T-cell (primary cell): ENCODE measurements around the gene NDRG2. TPM values are rescaled to one million over a fixed set of nuclear protein-coding genes. Genes with fewer than 3 reads are reported as not detected.

Experiments
- ATAC-seq, 4 experiments: fragments of 200-7000 bp in 3 of 4; fragments of 150-1000 bp in 1 of 4; cut with Tn5 transposase; replicated peaks in 1 of 4; 1 replicate in 3 of 4; 2 replicates in 1 of 4; pipeline ENCODE4 v1.10.0; 2021; ENCODE audit warnings: moderate library complexity in 3 of 4, mild to moderate bottlenecking in 2 of 4, moderate number of reproducible peaks in 1 of 4
- CTCF ChIA-PET, 2 donors: fragments of 300-600 bp; sonication (Branson Sonifier 250); formaldehyde crosslinking; loops; one replicate each; lab custom pipeline; 2022; ENCODE audit warnings: antibody characterized with exemption in 2 of 2; lab: Charles Lee
- POLR2A ChIA-PET, 2 donors: fragments of 300-600 bp; sonication (Branson Sonifier 250); formaldehyde crosslinking; loops; one replicate each; lab custom pipeline; 2022; ENCODE audit warnings: antibody characterized with exemption in 2 of 2; lab: Charles Lee
- DNase-seq, 35 experiments: peaks; one replicate each; pipeline versions ENCODE4 v3.0.0 to v3.0.0-alpha.2; 2013 to 2023
- H3K27ac ChIP-seq: one replicate; pipeline ENCODE4 v1.5.1; 2013; ENCODE audit warnings: low read length
- H3K27me3 ChIP-seq, 2 experiments: replicated peaks in 1 of 2; 1 replicate in 1 of 2; 2 replicates in 1 of 2; pipeline versions ENCODE4 v1.6.1 to v1.7.0; 2013; ENCODE audit warnings: low read length in 1 of 2, mixed read lengths in 1 of 2; ENCODE audit not compliant: control insufficient read depth in 2 of 2, insufficient read depth in 2 of 2; ENCODE audit errors: extremely low read depth in 1 of 2
- H3K36me3 ChIP-seq, 2 donors: 1 replicate in 1 of 2; 2 replicates in 1 of 2; pipeline versions ENCODE4 v1.6.1 to v1.7.0; 2013; ENCODE audit warnings: low read length in 1 of 2; ENCODE audit not compliant: control insufficient read depth in 2 of 2, insufficient read depth in 1 of 2; ENCODE audit errors: extremely low read depth in 1 of 2
- H3K4me1 ChIP-seq, 2 experiments: 1 replicate in 1 of 2; 2 replicates in 1 of 2; pipeline versions ENCODE4 v1.6.1 to v1.7.0; 2013; ENCODE audit warnings: low read length in 2 of 2, mixed read lengths in 1 of 2; ENCODE audit not compliant: insufficient read depth in 2 of 2, control insufficient read depth in 1 of 2; ENCODE audit errors: extremely low read depth in 1 of 2
- H3K4me3 ChIP-seq, 2 donors: 1 replicate in 1 of 2; 2 replicates in 1 of 2; pipeline versions ENCODE4 v1.5.1 to v1.7.0; 2013; ENCODE audit warnings: mild to moderate bottlenecking in 2 of 2, low read length in 1 of 2, moderate library complexity in 1 of 2; ENCODE audit not compliant: control insufficient read depth in 1 of 2; ENCODE audit errors: extremely low read depth in 1 of 2
- H3K9me3 ChIP-seq: 2 replicates; pipeline ENCODE4 v1.7.0; 2013
- H3K27ac Mint-ChIP-seq, 2 donors: one replicate each; pipeline ENCODE4 v1.8.0; 2020 to 2021; ENCODE audit warnings: mild to moderate bottlenecking in 2 of 2, mixed read lengths in 2 of 2
- H3K27me3 Mint-ChIP-seq, 2 donors: one replicate each; pipeline ENCODE4 v1.8.0; 2021 to 2022; ENCODE audit warnings: mixed read lengths in 2 of 2
- H3K36me3 Mint-ChIP-seq: one replicate; pipeline ENCODE4 v1.8.0; 2021; ENCODE audit warnings: mixed read lengths
- H3K4me1 Mint-ChIP-seq, 3 donors: one replicate each; pipeline ENCODE4 v1.8.0; 2020 to 2022; ENCODE audit warnings: mixed read lengths in 3 of 3, mild to moderate bottlenecking in 1 of 3
- H3K4me3 Mint-ChIP-seq, 3 donors: one replicate each; pipeline ENCODE4 v1.8.0; 2020 to 2022; ENCODE audit warnings: mild to moderate bottlenecking in 3 of 3, mixed read lengths in 3 of 3, moderate library complexity in 3 of 3
- H3K9me3 Mint-ChIP-seq, 3 donors: one replicate each; pipeline ENCODE4 v1.8.0; 2020 to 2022; ENCODE audit warnings: mixed read lengths in 3 of 3
- WGBS: methylation state at CpG from one replicate; pipeline ENCODE4 v1.1.5; 2013; ENCODE audit warnings: missing lambda C conversion rate; ENCODE audit not compliant: insufficient coverage; 5-methylcytosine and 5-hydroxymethylcytosine counted together
- total RNA-seq, 35 experiments: library from RNA in 6 of 35; stranded (reverse) in 6 of 35; fragments of 120-200 nt in 1 of 35; gene quantifications; one replicate each; pipeline versions ENCODE4 v1.2.1 to v1.2.4 and lab custom pipeline; 2013 to 2026

Gene NDRG2
- total RNA-seq, 5 donors from 2014 or later (not counting 1 experiment from before 2014, with no cell fraction given) = 26.1 to 28.2 (median 27.1) TPM

GRCh38 chr14:21040370-21040925 is 15.6 kb upstream of the NDRG2 start:
- WGBS = 91% methylated on average over 7 of the region's 8 CpGs
- H3K36me3 ChIP-seq = no peaks in the 10 kb centered on the region
- peaks cover 0 to 8% of the 10 kb centered on the region in 2 experiments for H3K4me1 ChIP-seq
- H3K4me3 ChIP-seq = no peak overlapping the region
- H3K27ac Mint-ChIP-seq = peak overlapping the region in 1 of 2 donors; percentile 22
- H3K27me3 ChIP-seq = peaks cover 0 to 12% of the 10 kb centered on the region in 2 experiments
- CTCF ChIA-PET = interaction anchor here (0.8 to 6.6 kb wide), 7 partner anchors 24 to 182 kb away, joined by 3 to 53 read pairs (median 4); no protein-coding TSS in a partner anchor
- no peaks in the 10 kb centered on the region for H3K36me3 Mint-ChIP-seq
- POLR2A ChIA-PET = no interaction called here
- DNase-seq (no peak), ATAC-seq (no peak)
- H3K9me3 ChIP-seq = no peaks in the 10 kb centered on the region
- H3K27ac ChIP-seq = no peak overlapping the region
- H3K27me3 Mint-ChIP-seq = peaks cover 8 to 20% of the 10 kb centered on the region in 2 donors
- H3K4me3 Mint-ChIP-seq = no peak overlapping the region
- peaks cover 9 to 16% (median 10%) of the 10 kb centered on the region in 3 donors for H3K4me1 Mint-ChIP-seq
- H3K9me3 Mint-ChIP-seq = no peaks in the 10 kb centered on the region

GRCh38 chr14:21039585-21040369 is 14.9 kb upstream of the NDRG2 start:
- H3K27ac Mint-ChIP-seq = peak overlapping the region in 1 of 2 donors; percentile 22
- ChIA-PET POLR2A (interaction anchor here in 1 of 2 donors (1.3 kb wide), 1 partner anchor 25 kb away, joined by 4 read pairs; no protein-coding TSS in a partner anchor), CTCF (interaction anchor here (0.8 to 6.6 kb wide), 6 partner anchors 23 to 65 kb away, joined by 3 to 53 read pairs (median 5); no protein-coding TSS in a partner anchor)
- H3K4me3 ChIP-seq = no peak overlapping the region
- peaks cover 5 to 13% of the 10 kb centered on the region in 2 donors for H3K27me3 Mint-ChIP-seq
- no peaks in the 10 kb centered on the region for H3K9me3 Mint-ChIP-seq
- peak in 12 of 35 experiments; percentile 6 to 68 (median 16) for DNase-seq
- peaks cover 0 to 8% of the 10 kb centered on the region in 2 experiments for H3K4me1 ChIP-seq
- H3K36me3 ChIP-seq = no peaks in the 10 kb centered on the region
- H3K36me3 Mint-ChIP-seq = no peaks in the 10 kb centered on the region
- H3K4me1 Mint-ChIP-seq = peaks cover 8 to 13% (median 8%) of the 10 kb centered on the region in 3 donors
- peak; percentile 67 to 81 (median 76) for ATAC-seq
- H3K27ac ChIP-seq = no peak overlapping the region
- peaks cover 0 to 12% of the 10 kb centered on the region in 2 experiments for H3K27me3 ChIP-seq
- no peaks in the 10 kb centered on the region for H3K9me3 ChIP-seq
- WGBS = 64% methylated on average over 4 of the region's 8 CpGs
- H3K4me3 Mint-ChIP-seq = no peak overlapping the region

- H3K36me3 ChIP-seq = no peaks in the 10 kb centered on the region
Measured at GRCh38 chr14:21038441-21039422, 13.9 kb upstream of the NDRG2 start.

GRCh38 chr14:21037156-21037555 is 12.3 kb upstream of the NDRG2 start:
- 80% methylated on average over 1 of the region's 3 CpGs for WGBS
- no peak overlapping the region for H3K4me3 Mint-ChIP-seq
- CTCF ChIA-PET = interaction anchor here (0.6 to 2.3 kb wide), 2 partner anchors 22 kb away, joined by 3 to 10 read pairs; no protein-coding TSS in a partner anchor
- no peak overlapping the region for H3K27ac Mint-ChIP-seq
- no peaks in the 10 kb centered on the region for H3K9me3 ChIP-seq
- ATAC-seq (no peak), DNase-seq (no peak)
- no peaks in the 10 kb centered on the region for H3K9me3 Mint-ChIP-seq
- no peak overlapping the region for H3K4me3 ChIP-seq
- H3K27ac ChIP-seq = no peak overlapping the region
- H3K36me3 ChIP-seq = no peaks in the 10 kb centered on the region
- H3K4me1 Mint-ChIP-seq = no peaks in the 10 kb centered on the region
- POLR2A ChIA-PET = interaction anchor here in 1 of 2 donors (0.9 kb wide), 1 partner anchor 13 kb away, joined by 3 read pairs; no protein-coding TSS in a partner anchor
- no peaks in the 10 kb centered on the region for H3K4me1 ChIP-seq
- no peaks in the 10 kb centered on the region for H3K36me3 Mint-ChIP-seq
- peaks cover 3% of the 10 kb centered on the region in 2 donors for H3K27me3 Mint-ChIP-seq
- peaks cover 0 to 8% of the 10 kb centered on the region in 2 experiments for H3K27me3 ChIP-seq

More at GRCh38 chr14:21038441-21039422, 13.9 kb upstream of the NDRG2 start:
- ATAC-seq (no peak), DNase-seq (no peak)
- Histone ChIP-seq H3K9me3 (no peaks in the 10 kb centered on the region), H3K27ac (no peak overlapping the region), H3K4me1 (no peaks in the 10 kb centered on the region), H3K4me3 (no peak overlapping the region), H3K27me3 (peaks cover 0 to 13% of the 10 kb centered on the region in 2 experiments)
- 87% methylated on average over 4 of the region's 10 CpGs for WGBS
- CTCF ChIA-PET = interaction anchor here (3.7 to 6.6 kb wide), 2 partner anchors 22 to 23 kb away, joined by 47 to 53 read pairs; no protein-coding TSS in a partner anchor
- Mint-ChIP-seq H3K9me3 (no peaks in the 10 kb centered on the region), H3K36me3 (no peaks in the 10 kb centered on the region), H3K4me1 (peaks cover 0 to 4% (median 0%) of the 10 kb centered on the region in 3 donors), H3K4me3 (no peak overlapping the region), H3K27me3 (peaks cover 3 to 9% of the 10 kb centered on the region in 2 donors), H3K27ac (no peak overlapping the region)
- POLR2A ChIA-PET = interaction anchor here (0.6 to 1.3 kb wide), 2 partner anchors 24 to 26 kb away, joined by 4 to 6 read pairs; no protein-coding TSS in a partner anchor

- POLR2A ChIA-PET = interaction anchor here in 1 of 2 donors (0.9 kb wide), 1 partner anchor 13 kb away, joined by 3 read pairs; no protein-coding TSS in a partner anchor
- WGBS = 82% methylated on average over 5 of the region's 7 CpGs
- no peaks in the 10 kb centered on the region for H3K36me3 ChIP-seq
- no peak for DNase-seq
- no peak for ATAC-seq
- Mint-ChIP-seq H3K27ac (no peak overlapping the region), H3K36me3 (no peaks in the 10 kb centered on the region), H3K9me3 (no peaks in the 10 kb centered on the region), H3K4me3 (no peak overlapping the region), H3K4me1 (no peaks in the 10 kb centered on the region), H3K27me3 (peaks cover 0 to 3% of the 10 kb centered on the region in 2 donors)
- H3K27ac ChIP-seq = no peak overlapping the region
- H3K9me3 ChIP-seq = no peaks in the 10 kb centered on the region
- no peaks in the 10 kb centered on the region for H3K4me1 ChIP-seq
- H3K4me3 ChIP-seq = no peak overlapping the region
- CTCF ChIA-PET = interaction anchor here (0.6 to 3.2 kb wide), 4 partner anchors 22 to 57 kb away, joined by 3 to 21 read pairs (median 6); no protein-coding TSS in a partner anchor
- peaks cover 0 to 11% of the 10 kb centered on the region in 2 experiments for H3K27me3 ChIP-seq
Measured at GRCh38 chr14:21036751-21037150, 11.9 kb upstream of the NDRG2 start.
